Measurements from ENCODE around the gene BCL2L15. TPM values are rescaled to one million over a fixed set of nuclear protein-coding genes. Genes with fewer than 3 reads are reported as not detected.

The BCL2L15 gene
- total and polyA plus RNA-seq, 2 donors (not counting 3 experiments of a cell fraction or from before 2014, with no cell fraction given), result 0.28 to 0.29 TPM

GRCh38 chr1:113912594-113913311, 25.4 kb upstream of the BCL2L15 start:
- no peak overlapping the region for H3K9ac ChIP-seq (replicated peaks; ENCODE audit: extremely low read depth, insufficient read depth, low read length)
- DNase-seq (ENCODE audit: low read depth, low spot score), result peak; percentile 21
- no peak overlapping the region for H3K27ac ChIP-seq (ENCODE audit: insufficient read depth, low read depth, low read length)
- no peaks in the 10 kb centered on the region for H3K27me3 ChIP-seq (ENCODE audit: control insufficient read depth in 2 of 2, insufficient read depth in 2 of 2, low read length in 2 of 2)
- dilution Hi-C loops (cut with MboI; ENCODE audit: extremely low pct_ligation_motif_present, low sequenced_read_pairs) (no loop called here), intact Hi-C loops (cut with micrococcal nuclease) (no loop called here)
- FAIRE-seq, result no peak
- H4K20me1 ChIP-seq (replicated peaks; ENCODE audit: control insufficient read depth, extremely low read depth, insufficient read depth, low read length), result no peaks in the 10 kb centered on the region
- no peak overlapping the region for H3K4me2 ChIP-seq (ENCODE audit: insufficient read depth, low read length)
- H3K4me1 ChIP-seq (ENCODE audit: control insufficient read depth, extremely low read depth, insufficient read depth, low read length), result no peaks in the 10 kb centered on the region
- ChIA-PET CTCF (interaction anchor here (1.1 kb wide), 1 partner anchor 18 kb away, joined by 7 read pairs; no protein-coding TSS in a partner anchor), POLR2A (no interaction called here)
- H2AFZ ChIP-seq (ENCODE audit: low read depth, low read length), result no peak overlapping the region
- BruUV-seq (replicated peaks), result no TSS peak
- no peaks in the 10 kb centered on the region for H3K9me3 ChIP-seq (replicated peaks; ENCODE audit: control insufficient read depth, insufficient read depth, low read length)
- TF ChIP-seq POLR2A (IDR thresholded peaks at IDR 0.05; ENCODE audit: low read depth, low read length), result no peak
- TF ChIP-seq POLR2AphosphoS5 (IDR thresholded peaks at IDR 0.05; ENCODE audit: insufficient read depth, low read depth, low read length), result no peak
- no peak for TF ChIP-seq JUN (IDR thresholded peaks at IDR 0.05; ENCODE audit: borderline replicate concordance, insufficient read depth, insufficient read length, low read depth)
- no peak for TF ChIP-seq MYC (IDR thresholded peaks at IDR 0.05; ENCODE audit: low read depth, low read length)
- no peak for TF ChIP-seq CTCF (IDR thresholded peaks at IDR 0.05; ENCODE audit: extremely low read depth in 1 of 2, insufficient read depth in 1 of 2, low read depth in 1 of 2, low read length in 2 of 2)
- TF ChIP-seq FOS (IDR thresholded peaks at IDR 0.05; ENCODE audit: borderline replicate concordance, insufficient read depth, low read length), result no peak
- no peaks in the 10 kb centered on the region for H3K79me2 ChIP-seq (ENCODE audit: control insufficient read depth, insufficient read depth, low read length)
- peaks cover 2 to 4% of the 10 kb centered on the region in 2 experiments for H3K36me3 ChIP-seq (ENCODE audit: control insufficient read depth in 2 of 2, extremely low read depth in 1 of 2, insufficient read depth in 2 of 2, low read length in 2 of 2)
- H3K9me1 ChIP-seq (replicated peaks; ENCODE audit: control insufficient read depth, extremely low read depth, insufficient read depth, low read length), result no peaks in the 10 kb centered on the region
- no peak overlapping the region for H3K4me3 ChIP-seq (replicated peaks in 1 of 3; ENCODE audit: insufficient read depth in 1 of 3, low read depth in 1 of 3, low read length in 3 of 3)

Data from endothelial cell of umbilical vein (primary cell).